HCT116 (cell line): ENCODE results near the gene DENND5A.

Source experiments
- CTCF ChIP-seq, 3 experiments: fragments of 200-600 bp in 1 of 3; sonication (generic) in 1 of 3; IDR thresholded peaks in 2 of 3; conservative IDR thresholded peaks in 1 of 3; 2 replicates each; pipeline ENCODE4 v1.5.1; 2012 to 2017; ENCODE audit warnings: low read depth in 2 of 3, low read length in 2 of 3, antibody characterized with exemption in 1 of 3, borderline replicate concordance in 1 of 3, control low read depth in 1 of 3, mild to moderate bottlenecking in 1 of 3, mixed read lengths in 1 of 3, mixed run types in 1 of 3, moderate library complexity in 1 of 3; ENCODE audit not compliant: insufficient read depth in 1 of 3
- ZFX ChIP-seq: fragments of 450-650 bp; IDR thresholded peaks from 2 replicates; pipeline ENCODE4 v1.6.1; 2017

GRCh38 chr11:9176136-9176535, 89.0 kb downstream of the DENND5A start:
- TF ChIP-seq ZFX (no peak), CTCF (IDR thresholded peaks at IDR 0.05 in 2 of 3, conservative IDR thresholded peaks at IDR 0.05 in 1 of 3; ENCODE audit: borderline replicate concordance in 1 of 3, insufficient read depth in 1 of 3, low read depth in 2 of 3, low read length in 2 of 3) (no peak)
